ENCODE data around the gene MUC5AC. TPM values are rescaled to one million over a fixed set of nuclear protein-coding genes. Genes with fewer than 3 reads are reported as not detected.

MUC5AC gene
- total RNA-seq, 2 donors from 2014 or later, result not detected

GRCh38 chr11:1128311-1129142 is 29.2 kb upstream of the MUC5AC start:
- H3K4me1 ChIP-seq, result no peaks in the 10 kb centered on the region
- DNase-seq (ENCODE audit: low spot score), result no peak
- no peaks in the 10 kb centered on the region for H3K27me3 ChIP-seq
- H3K27ac ChIP-seq, result no peak overlapping the region
- no peak overlapping the region for H3K4me3 ChIP-seq
- TF ChIP-seq, protein P1, sequence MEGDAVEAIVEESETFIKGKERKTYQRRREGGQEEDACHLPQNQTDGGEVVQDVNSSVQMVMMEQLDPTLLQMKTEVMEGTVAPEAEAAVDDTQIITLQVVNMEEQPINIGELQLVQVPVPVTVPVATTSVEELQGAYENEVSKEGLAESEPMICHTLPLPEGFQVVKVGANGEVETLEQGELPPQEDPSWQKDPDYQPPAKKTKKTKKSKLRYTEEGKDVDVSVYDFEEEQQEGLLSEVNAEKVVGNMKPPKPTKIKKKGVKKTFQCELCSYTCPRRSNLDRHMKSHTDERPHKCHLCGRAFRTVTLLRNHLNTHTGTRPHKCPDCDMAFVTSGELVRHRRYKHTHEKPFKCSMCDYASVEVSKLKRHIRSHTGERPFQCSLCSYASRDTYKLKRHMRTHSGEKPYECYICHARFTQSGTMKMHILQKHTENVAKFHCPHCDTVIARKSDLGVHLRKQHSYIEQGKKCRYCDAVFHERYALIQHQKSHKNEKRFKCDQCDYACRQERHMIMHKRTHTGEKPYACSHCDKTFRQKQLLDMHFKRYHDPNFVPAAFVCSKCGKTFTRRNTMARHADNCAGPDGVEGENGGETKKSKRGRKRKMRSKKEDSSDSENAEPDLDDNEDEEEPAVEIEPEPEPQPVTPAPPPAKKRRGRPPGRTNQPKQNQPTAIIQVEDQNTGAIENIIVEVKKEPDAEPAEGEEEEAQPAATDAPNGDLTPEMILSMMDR (IDR thresholded peaks at IDR 0.05), result no peak
- H3K9me3 ChIP-seq, result no peaks in the 10 kb centered on the region
- no peaks in the 10 kb centered on the region for H3K36me3 ChIP-seq

DNA sequence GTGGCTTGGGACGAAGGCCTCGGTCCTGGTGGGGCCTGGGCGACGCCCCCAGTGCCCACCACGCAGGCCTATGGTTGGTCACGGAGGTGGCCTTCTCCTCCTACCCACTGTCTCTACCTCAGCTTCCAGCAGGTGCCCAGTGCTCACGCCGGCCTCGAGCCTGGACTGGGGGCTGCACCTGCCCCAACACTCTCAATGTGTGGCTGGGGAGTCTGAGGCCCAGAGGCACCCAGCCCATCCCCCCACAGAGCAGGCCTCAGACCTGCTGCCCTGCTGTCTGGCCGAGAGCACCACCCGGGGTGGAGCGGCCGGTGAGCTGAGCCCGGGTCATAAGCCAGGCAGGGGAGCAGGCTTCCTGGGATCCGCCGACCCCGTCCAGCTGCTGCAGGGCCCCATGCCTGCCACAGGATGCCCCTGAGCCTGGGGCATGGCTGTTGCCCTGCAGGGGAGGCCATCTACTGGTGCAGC is 28.6 kb upstream of the MUC5AC start:
- Histone ChIP-seq H3K27ac (no peak overlapping the region), H3K36me3 (no peaks in the 10 kb centered on the region), H3K27me3 (no peaks in the 10 kb centered on the region), H3K4me3 (no peak overlapping the region), H3K9me3 (peaks cover 0 to 1% of the 10 kb centered on the region in 2 donors), H3K4me1 (no peaks in the 10 kb centered on the region)
- no peak for DNase-seq (ENCODE audit: low spot score)
- TF ChIP-seq, protein P1 (IDR thresholded peaks at IDR 0.05), result no peak

DNA sequence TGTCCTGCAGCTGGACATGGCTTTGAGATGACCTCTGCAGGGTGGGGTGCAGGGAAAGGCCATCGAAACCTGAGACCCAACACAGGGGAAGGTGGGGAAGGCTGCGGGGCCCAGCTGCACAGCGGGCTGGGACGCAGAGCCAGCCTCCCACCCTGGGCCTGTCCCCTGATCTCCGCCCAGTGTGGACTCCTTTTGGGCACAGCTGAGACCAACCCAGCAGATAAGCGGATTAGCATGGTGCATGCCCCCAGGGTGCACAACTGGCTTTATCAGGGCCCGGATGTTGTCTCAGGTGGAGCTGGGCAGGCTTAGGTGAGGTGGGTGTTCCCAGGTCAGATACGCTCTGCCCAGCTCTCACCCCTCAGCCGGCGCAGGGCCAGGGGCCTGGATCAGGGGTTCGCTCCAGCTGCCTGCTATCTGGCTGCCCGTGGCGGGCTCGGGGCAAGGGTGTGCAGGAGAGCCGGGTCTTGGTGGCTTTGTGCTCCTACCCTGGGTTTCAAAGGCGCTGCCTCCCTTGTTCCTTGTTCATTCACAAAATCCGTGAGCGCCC is 28.1 kb upstream of the MUC5AC start:
- H3K27ac ChIP-seq, result no peak overlapping the region
- no peak for DNase-seq (ENCODE audit: low spot score)
- H3K36me3 ChIP-seq, result no peaks in the 10 kb centered on the region
- peaks cover 0 to 6% of the 10 kb centered on the region in 2 donors for H3K9me3 ChIP-seq
- no peaks in the 10 kb centered on the region for H3K4me1 ChIP-seq
- H3K27me3 ChIP-seq, result no peaks in the 10 kb centered on the region
- no peak overlapping the region for H3K4me3 ChIP-seq
- TF ChIP-seq, protein P1 (IDR thresholded peaks at IDR 0.05), result no peak

- Histone ChIP-seq H3K4me1 (no peaks in the 10 kb centered on the region), H3K27me3 (no peaks in the 10 kb centered on the region), H3K9me3 (peaks cover 0 to 14% of the 10 kb centered on the region in 2 donors), H3K4me3 (no peak overlapping the region), H3K36me3 (no peaks in the 10 kb centered on the region), H3K27ac (no peak overlapping the region)
- TF ChIP-seq, protein P1 (IDR thresholded peaks at IDR 0.05), result no peak
- DNase-seq (ENCODE audit: low spot score), result no peak
Measured at GRCh38 chr11:1130276-1131032, 27.3 kb upstream of the MUC5AC start.

DNA sequence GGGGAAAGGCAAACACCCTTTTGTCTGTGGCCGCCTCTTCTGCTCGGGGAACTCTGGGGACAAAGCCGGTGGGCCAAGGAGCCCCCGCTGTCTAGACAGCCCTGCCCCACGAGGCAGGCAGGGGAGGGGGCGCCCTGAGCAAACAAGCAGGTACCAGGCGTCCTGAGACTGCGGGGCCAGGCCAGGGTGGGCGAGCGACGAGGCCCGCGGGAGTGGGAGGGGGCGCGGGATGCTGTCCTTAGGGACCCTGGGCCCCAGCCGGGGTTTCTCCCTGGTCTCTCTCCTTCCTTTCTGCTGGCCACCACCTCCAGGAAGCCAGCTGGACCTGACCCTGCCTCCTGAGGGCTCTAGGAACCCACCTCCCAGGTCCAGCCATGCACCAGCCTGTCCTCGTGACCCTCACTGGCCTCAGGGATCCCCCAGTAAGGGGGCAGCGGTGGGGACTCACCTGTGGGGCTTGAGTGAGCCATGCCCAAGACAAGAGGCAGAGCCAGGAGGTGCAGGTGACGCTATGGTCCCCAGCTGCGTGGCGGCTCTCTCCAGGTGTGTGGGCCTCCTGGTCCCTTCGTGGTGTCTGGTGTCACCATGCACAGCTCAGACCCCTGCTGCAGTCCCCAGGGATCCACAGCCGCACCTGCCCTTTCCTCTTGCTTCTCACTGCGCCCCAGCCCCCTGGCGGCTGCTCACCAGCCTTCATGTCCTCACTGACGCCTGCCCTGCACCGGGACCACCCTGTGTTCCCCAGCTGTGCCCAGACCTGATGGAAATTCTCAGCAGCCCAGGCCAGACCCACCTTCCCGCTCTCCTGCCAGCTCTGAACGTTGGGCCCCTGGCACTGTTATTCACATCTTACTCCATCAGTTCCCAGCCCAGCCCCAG is 26.5 kb upstream of the MUC5AC start:
- no peak for DNase-seq (ENCODE audit: low spot score)
- no peaks in the 10 kb centered on the region for H3K4me1 ChIP-seq

More for the DNA sequence above, 26.5 kb upstream of the MUC5AC start:
- Histone ChIP-seq H3K27me3 (no peaks in the 10 kb centered on the region), H3K4me3 (no peak overlapping the region), H3K27ac (no peak overlapping the region), H3K36me3 (no peaks in the 10 kb centered on the region), H3K9me3 (peaks cover 0 to 15% of the 10 kb centered on the region in 2 donors)
- TF ChIP-seq, protein P1 (IDR thresholded peaks at IDR 0.05), result no peak

Data from right atrium auricular region (tissue), 2 donors.